ENCODE results near the gene RBMS2.

- TF ChIP-seq, protein P1, sequence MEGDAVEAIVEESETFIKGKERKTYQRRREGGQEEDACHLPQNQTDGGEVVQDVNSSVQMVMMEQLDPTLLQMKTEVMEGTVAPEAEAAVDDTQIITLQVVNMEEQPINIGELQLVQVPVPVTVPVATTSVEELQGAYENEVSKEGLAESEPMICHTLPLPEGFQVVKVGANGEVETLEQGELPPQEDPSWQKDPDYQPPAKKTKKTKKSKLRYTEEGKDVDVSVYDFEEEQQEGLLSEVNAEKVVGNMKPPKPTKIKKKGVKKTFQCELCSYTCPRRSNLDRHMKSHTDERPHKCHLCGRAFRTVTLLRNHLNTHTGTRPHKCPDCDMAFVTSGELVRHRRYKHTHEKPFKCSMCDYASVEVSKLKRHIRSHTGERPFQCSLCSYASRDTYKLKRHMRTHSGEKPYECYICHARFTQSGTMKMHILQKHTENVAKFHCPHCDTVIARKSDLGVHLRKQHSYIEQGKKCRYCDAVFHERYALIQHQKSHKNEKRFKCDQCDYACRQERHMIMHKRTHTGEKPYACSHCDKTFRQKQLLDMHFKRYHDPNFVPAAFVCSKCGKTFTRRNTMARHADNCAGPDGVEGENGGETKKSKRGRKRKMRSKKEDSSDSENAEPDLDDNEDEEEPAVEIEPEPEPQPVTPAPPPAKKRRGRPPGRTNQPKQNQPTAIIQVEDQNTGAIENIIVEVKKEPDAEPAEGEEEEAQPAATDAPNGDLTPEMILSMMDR (IDR thresholded peaks at IDR 0.05) = no peak
- TF ChIP-seq EZH2 (IDR thresholded peaks at IDR 0.05; ENCODE audit: borderline replicate concordance, insufficient read depth, low read depth, low read length, poor library complexity, severe bottlenecking) = no peak
Observed at GRCh38 chr12:56629459-56630179, 108.0 kb downstream of the RBMS2 start.
